Epithelial cell of proximal tubule (primary cell): ENCODE data around the gene WDR43. TPM values are rescaled to one million over a fixed set of nuclear protein-coding genes. Genes with fewer than 3 reads are reported as not detected.

ENCODE experiments used
- DNase-seq: peaks from one replicate; pipeline ENCODE4 v3.0.0-alpha.2; 2011; ENCODE audit warnings: low read depth
- H3K4me3 ChIP-seq: 2 replicates; pipeline ENCODE4 v1.5.1; 2011; ENCODE audit warnings: low read depth, mild to moderate bottlenecking, low read length
- total RNA-seq: library from RNA; depleted of rRNA; stranded (reverse); fragments of >200 nt; gene quantifications from 2 replicates; pipeline ENCODE4 v1.2.3, GENCODE V29; 2015
- TF ChIP-seq, protein P1 (sequence below): conservative IDR thresholded peaks from 2 replicates; pipeline ENCODE4 v1.5.1; 2012; ENCODE audit warnings: low read depth, mild to moderate bottlenecking, low read length

Gene WDR43
- total RNA-seq, 1 donor from 2014 or later, result 52.2 TPM

DNA sequence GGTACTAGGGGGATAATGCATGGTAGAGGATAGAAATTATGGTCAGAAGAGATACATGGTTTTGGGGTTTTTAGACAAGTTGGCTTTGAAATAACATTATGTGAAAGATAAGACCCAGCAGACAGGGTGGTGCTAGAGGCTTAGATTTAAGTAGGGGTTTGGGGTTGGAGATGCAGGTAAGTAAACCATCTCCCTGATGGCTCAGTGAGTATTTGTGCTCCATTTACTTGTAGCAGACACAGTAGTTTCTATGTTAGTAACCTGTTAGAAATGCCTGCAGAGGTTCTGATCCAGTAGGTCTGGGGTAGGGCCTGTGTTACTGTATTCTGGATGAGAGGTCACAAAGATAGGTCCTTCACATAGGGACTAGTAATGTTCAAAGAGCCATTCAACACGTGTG, 13.7 kb downstream of the WDR43 start:
- H3K4me3 ChIP-seq, result no peak overlapping the region
- no peak for DNase-seq
- TF ChIP-seq, protein P1, sequence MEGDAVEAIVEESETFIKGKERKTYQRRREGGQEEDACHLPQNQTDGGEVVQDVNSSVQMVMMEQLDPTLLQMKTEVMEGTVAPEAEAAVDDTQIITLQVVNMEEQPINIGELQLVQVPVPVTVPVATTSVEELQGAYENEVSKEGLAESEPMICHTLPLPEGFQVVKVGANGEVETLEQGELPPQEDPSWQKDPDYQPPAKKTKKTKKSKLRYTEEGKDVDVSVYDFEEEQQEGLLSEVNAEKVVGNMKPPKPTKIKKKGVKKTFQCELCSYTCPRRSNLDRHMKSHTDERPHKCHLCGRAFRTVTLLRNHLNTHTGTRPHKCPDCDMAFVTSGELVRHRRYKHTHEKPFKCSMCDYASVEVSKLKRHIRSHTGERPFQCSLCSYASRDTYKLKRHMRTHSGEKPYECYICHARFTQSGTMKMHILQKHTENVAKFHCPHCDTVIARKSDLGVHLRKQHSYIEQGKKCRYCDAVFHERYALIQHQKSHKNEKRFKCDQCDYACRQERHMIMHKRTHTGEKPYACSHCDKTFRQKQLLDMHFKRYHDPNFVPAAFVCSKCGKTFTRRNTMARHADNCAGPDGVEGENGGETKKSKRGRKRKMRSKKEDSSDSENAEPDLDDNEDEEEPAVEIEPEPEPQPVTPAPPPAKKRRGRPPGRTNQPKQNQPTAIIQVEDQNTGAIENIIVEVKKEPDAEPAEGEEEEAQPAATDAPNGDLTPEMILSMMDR, result no peak

DNA sequence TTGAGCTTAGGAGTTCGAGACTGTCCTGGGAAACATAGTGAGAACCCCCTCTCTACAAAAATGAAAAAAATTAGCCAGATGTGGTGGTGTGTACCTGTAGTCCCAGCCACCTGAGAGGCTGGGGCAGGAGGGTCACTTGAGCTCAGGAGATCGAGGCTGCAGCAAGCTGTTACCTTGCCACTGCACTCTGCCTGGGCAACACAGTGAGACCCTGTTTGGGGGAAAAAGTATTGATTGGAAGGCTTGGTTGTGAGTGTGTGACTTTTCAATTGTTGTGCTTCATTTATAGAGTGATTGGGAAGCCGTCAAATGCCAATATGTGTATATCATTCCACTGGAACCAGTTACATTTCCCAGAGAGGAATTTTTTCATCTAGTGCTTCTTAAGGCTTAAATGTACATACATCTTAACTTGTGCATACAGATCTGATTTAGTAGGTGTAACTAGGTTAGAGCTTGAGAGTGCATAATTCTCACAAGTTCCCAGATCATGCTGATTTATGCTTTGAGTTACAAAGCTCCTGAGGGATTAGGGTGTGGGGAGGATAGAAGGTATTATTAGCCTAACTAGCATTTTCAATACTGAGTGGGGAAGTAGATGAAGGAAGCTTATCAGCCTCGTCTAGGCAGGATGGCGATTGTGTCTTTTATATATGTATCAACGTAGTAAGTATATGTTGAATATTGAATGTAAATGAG, 15.3 kb downstream of the WDR43 start:
- TF ChIP-seq, protein P1, result no peak
- DNase-seq, result no peak
- no peak overlapping the region for H3K4me3 ChIP-seq

DNA sequence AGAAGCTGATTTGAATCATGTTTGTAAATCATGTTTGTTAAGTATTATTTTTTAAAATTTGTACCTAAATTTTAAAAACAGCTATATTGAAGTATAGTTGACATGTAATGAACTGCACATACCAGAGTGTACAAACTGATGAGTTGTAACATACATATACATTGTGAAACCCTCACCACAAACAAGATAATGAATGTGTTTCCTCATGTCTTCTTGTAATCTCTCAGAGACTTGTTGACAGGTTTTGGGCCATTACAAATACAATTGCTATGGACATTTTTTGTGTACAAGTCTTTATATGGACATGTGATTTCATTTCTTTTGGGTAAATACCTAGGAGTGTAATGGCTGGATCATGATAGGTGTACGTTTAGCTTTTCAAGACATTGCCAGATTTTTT, 21.5 kb downstream of the WDR43 start:
- no peak for DNase-seq
- TF ChIP-seq, protein P1, result no peak
- no peak overlapping the region for H3K4me3 ChIP-seq

DNA sequence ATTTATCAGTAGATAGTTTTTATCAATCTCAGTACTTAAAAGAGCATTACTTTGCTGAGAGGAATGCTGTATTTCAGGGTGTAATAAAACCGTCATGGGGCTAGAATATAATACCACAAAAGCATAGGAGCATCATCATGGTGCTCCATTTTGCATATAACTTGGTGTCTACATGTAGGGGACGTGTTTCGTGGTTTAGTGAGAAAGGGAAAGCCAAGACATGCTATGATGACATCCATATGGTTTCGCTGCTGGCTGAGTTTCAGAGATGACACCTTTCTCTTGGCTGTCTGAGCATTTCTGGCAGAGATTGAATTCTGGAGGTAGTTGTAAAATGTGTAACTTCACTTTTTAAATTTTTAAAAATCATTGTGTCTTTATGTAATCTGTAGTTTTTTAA, 32.4 kb downstream of the WDR43 start:
- H3K4me3 ChIP-seq, result no peak overlapping the region
- no peak for DNase-seq
- TF ChIP-seq, protein P1, result no peak

DNA sequence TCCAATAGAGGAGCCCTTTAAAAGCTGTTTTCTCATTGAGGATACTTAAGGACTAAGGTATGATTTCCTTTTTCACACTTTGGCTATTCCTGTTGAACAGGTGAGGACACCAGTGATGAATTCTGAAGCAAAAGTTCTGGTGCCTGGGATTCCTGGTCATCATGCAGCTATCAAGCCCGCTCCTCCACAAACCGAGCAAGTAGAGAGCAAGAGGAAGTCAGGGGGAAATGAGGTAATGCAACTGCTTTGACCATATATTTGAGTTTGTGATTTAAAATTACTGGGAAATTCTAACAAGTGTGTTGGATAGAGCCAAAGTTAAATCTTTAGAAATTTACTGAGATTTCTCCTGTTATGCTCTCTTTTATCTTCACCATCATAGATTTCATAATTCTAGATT, 33.0 kb downstream of the WDR43 start:
- DNase-seq, result no peak
- no peak overlapping the region for H3K4me3 ChIP-seq
- TF ChIP-seq, protein P1, result no peak

DNA sequence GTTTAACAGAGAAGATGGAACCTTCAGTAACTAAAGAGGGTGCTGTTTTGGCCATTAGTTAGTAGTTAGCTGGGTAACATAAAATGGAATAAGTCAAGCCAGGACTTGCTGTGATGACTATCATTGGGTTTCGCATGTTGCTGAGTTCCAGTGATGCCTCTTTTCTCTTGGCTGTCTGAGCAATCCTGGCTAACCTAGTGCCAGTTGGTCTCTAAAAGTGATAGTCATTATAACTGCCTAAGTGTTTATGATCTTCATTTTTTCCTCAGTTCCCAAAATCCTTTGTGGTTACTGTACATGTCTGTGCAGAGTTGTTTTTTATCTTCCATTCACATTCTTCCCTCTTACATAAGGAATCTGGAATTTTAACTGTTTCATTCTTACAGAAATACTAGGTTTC, 33.4 kb downstream of the WDR43 start:
- no peak overlapping the region for H3K4me3 ChIP-seq
- no peak for DNase-seq
- TF ChIP-seq, protein P1, result no peak

DNA sequence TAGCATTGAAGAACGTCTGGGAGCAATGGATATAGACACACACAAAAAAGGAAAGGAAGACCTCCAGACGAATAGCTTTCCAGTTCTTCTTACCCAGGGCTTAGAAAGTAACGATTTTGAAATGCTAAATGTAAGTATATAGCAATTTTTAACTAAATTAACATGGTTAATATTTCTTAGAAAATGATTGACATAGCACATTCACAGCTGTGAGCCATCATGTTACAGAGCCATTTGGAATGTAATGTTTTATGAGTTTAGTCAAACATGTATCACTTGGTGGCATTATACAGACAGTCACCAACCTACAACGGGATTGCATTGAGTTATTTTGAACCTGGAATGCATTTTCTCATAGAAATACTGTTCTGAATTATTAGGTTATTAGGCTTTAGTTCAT, 35.1 kb downstream of the WDR43 start:
- TF ChIP-seq, protein P1, result no peak
- no peak for DNase-seq
- no peak overlapping the region for H3K4me3 ChIP-seq
